Measurements from ENCODE around the gene NCK2. TPM values are rescaled to one million over a fixed set of nuclear protein-coding genes. Genes with fewer than 3 reads are reported as not detected.
A peak's percentile ranks its signal among the peaks of the same experiment; 100 is the strongest.

The NCK2 gene
- total RNA-seq, 1 experiment from 2014 or later: 75.4 TPM

DNA sequence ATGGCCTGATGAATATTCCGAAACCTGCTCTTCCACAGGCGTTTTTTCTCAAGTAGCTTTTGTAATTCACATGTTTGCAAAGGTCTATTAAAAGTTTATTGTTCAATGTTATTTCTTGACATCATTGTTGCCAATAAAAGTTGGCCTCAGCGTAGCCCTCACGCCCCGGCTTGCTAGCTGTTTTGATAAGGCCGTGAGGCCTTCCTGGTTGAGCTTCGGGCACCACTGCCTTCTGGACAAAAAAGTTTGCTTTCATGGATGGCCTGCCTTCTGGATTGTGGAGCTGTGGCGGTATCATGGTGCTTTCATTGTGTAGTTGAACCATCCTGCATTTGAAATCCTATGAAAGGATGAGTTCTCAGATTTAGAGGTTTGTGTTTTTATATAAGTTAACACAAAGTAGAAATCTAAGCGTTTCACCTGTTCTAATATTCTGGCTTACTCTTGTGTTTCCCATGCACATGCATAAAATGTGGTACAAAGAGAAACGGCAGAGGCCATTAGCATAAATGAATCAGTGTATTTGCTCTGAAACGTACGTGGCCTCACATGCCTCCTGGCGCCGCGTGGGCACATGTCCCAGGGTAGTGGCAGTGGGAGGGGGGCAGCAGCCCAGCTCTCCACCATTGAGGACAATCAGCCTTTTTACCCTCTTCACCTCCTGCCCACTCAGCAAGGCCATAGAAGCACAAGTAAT lies 134.5 kb downstream of the NCK2 start (continued):
- TF ChIP-seq, protein P1, sequence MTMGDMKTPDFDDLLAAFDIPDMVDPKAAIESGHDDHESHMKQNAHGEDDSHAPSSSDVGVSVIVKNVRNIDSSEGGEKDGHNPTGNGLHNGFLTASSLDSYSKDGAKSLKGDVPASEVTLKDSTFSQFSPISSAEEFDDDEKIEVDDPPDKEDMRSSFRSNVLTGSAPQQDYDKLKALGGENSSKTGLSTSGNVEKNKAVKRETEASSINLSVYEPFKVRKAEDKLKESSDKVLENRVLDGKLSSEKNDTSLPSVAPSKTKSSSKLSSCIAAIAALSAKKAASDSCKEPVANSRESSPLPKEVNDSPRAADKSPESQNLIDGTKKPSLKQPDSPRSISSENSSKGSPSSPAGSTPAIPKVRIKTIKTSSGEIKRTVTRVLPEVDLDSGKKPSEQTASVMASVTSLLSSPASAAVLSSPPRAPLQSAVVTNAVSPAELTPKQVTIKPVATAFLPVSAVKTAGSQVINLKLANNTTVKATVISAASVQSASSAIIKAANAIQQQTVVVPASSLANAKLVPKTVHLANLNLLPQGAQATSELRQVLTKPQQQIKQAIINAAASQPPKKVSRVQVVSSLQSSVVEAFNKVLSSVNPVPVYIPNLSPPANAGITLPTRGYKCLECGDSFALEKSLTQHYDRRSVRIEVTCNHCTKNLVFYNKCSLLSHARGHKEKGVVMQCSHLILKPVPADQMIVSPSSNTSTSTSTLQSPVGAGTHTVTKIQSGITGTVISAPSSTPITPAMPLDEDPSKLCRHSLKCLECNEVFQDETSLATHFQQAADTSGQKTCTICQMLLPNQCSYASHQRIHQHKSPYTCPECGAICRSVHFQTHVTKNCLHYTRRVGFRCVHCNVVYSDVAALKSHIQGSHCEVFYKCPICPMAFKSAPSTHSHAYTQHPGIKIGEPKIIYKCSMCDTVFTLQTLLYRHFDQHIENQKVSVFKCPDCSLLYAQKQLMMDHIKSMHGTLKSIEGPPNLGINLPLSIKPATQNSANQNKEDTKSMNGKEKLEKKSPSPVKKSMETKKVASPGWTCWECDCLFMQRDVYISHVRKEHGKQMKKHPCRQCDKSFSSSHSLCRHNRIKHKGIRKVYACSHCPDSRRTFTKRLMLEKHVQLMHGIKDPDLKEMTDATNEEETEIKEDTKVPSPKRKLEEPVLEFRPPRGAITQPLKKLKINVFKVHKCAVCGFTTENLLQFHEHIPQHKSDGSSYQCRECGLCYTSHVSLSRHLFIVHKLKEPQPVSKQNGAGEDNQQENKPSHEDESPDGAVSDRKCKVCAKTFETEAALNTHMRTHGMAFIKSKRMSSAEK (CRISPR knock-in tag; IDR thresholded peaks at IDR 0.05; ENCODE audit: borderline replicate concordance): no peak
- TF ChIP-seq JUN (CRISPR knock-in tag; IDR thresholded peaks at IDR 0.05): no peak

DNA sequence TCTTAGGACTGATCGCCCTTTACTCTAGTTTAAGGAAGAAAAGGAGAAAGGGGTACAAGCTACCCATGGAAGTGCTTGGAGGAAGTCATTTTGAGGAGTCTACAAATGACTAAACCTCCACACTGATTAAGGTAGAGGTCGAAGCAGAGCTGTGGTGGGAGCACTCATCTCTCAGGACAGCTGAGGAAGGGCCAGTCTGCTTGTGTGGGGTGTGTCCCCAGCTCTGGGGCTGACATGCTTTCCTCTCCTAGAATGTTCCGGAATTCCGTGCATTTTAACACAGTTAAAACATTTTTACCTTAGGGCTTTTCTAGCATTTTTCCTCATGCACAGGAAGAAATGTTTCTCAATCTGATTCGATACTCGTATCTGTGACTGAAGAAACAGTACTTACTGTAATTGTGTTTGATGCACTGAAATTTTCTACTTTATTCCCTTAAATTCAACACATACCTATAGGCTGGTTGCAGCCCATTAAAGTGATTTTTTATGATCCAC lies 135.1 kb downstream of the NCK2 start:
- H3K27me3 Mint-ChIP-seq (ENCODE audit: low read depth): no peaks in the 10 kb centered on the region
- H3K27ac Mint-ChIP-seq: peak overlapping the region; percentile 55; the same call in 1 of the 2 replicates
- DNase-seq (ENCODE audit: low spot score): no peak
- peaks cover 4% of the 10 kb centered on the region; the same call in 1 of the 2 replicates for H3K36me3 Mint-ChIP-seq
- CTCF ChIA-PET: interaction anchor here (0.6 to 1.2 kb wide), 3 partner anchors 38 to 359 kb away, joined by 3 to 6 read pairs (median 4); no protein-coding TSS in a partner anchor
- peaks cover 31% of the 10 kb centered on the region for H3K4me1 Mint-ChIP-seq
- TF ChIP-seq RELA (CRISPR knock-in tag; IDR thresholded peaks at IDR 0.05; ENCODE audit: borderline replicate concordance): no peak
- TF ChIP-seq ZNF219 (CRISPR knock-in tag; IDR thresholded peaks at IDR 0.05; ENCODE audit: borderline replicate concordance): no peak
- TF ChIP-seq ESRRA (CRISPR knock-in tag; IDR thresholded peaks at IDR 0.05; ENCODE audit: borderline replicate concordance): no peak
- no peak for TF ChIP-seq SMAD3 (CRISPR knock-in tag; IDR thresholded peaks at IDR 0.05; ENCODE audit: borderline replicate concordance)
- TF ChIP-seq CREM (CRISPR knock-in tag; IDR thresholded peaks at IDR 0.05): no peak
- no peak for TF ChIP-seq ZNF263 (CRISPR knock-in tag; IDR thresholded peaks at IDR 0.05; ENCODE audit: low read depth)
- TF ChIP-seq, protein P2, sequence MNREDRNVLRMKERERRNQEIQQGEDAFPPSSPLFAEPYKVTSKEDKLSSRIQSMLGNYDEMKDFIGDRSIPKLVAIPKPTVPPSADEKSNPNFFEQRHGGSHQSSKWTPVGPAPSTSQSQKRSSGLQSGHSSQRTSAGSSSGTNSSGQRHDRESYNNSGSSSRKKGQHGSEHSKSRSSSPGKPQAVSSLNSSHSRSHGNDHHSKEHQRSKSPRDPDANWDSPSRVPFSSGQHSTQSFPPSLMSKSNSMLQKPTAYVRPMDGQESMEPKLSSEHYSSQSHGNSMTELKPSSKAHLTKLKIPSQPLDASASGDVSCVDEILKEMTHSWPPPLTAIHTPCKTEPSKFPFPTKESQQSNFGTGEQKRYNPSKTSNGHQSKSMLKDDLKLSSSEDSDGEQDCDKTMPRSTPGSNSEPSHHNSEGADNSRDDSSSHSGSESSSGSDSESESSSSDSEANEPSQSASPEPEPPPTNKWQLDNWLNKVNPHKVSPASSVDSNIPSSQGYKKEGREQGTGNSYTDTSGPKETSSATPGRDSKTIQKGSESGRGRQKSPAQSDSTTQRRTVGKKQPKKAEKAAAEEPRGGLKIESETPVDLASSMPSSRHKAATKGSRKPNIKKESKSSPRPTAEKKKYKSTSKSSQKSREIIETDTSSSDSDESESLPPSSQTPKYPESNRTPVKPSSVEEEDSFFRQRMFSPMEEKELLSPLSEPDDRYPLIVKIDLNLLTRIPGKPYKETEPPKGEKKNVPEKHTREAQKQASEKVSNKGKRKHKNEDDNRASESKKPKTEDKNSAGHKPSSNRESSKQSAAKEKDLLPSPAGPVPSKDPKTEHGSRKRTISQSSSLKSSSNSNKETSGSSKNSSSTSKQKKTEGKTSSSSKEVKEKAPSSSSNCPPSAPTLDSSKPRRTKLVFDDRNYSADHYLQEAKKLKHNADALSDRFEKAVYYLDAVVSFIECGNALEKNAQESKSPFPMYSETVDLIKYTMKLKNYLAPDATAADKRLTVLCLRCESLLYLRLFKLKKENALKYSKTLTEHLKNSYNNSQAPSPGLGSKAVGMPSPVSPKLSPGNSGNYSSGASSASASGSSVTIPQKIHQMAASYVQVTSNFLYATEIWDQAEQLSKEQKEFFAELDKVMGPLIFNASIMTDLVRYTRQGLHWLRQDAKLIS (CRISPR knock-in tag; IDR thresholded peaks at IDR 0.05; ENCODE audit: borderline replicate concordance): no peak
- no peak for TF ChIP-seq ZNF416 (CRISPR knock-in tag; IDR thresholded peaks at IDR 0.05)
- TF ChIP-seq, protein P3, sequence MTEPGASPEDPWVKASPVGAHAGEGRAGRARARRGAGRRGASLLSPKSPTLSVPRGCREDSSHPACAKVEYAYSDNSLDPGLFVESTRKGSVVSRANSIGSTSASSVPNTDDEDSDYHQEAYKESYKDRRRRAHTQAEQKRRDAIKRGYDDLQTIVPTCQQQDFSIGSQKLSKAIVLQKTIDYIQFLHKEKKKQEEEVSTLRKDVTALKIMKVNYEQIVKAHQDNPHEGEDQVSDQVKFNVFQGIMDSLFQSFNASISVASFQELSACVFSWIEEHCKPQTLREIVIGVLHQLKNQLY (CRISPR knock-in tag; IDR thresholded peaks at IDR 0.05): no peak
- no peak overlapping the region for H3K4me3 Mint-ChIP-seq
- ATAC-seq: no peak
- H3K9me3 Mint-ChIP-seq: no peaks in the 10 kb centered on the region
- POLR2A ChIA-PET: no interaction called here

DNA sequence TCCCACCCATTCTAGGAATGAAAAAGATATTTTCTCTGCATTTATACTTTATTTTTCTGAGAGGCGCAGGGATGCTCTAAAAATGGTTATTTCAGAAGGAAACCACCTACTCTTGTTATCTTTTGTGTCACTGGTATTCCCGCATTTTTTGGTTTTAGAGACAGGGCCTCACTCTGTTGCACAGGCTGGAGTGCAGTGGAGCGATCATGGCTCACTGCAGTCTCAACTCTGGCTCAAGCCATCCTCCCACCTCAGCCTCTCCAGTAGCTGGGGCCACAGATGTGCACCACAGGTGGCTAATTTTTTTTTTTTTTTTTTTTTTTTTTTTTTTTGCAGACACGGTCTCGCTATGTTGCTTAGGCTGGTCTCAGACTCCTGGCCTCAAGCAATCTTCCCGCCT lies 135.9 kb downstream of the NCK2 start:
- Mint-ChIP-seq H3K36me3 (peaks cover 4% of the 10 kb centered on the region; the same call in 1 of the 2 replicates), H3K9me3 (no peaks in the 10 kb centered on the region), H3K27ac (no peak overlapping the region), H3K4me1 (peaks cover 30% of the 10 kb centered on the region), H3K27me3 (ENCODE audit: low read depth) (no peaks in the 10 kb centered on the region), H3K4me3 (no peak overlapping the region)
- ChIA-PET CTCF (interaction anchor here (1.2 kb wide), 1 partner anchor 39 kb away, joined by 3 read pairs; no protein-coding TSS in a partner anchor), POLR2A (no interaction called here)
- no peak; the same call in 1 of the 2 replicates for ATAC-seq
- DNase-seq (ENCODE audit: low spot score): no peak
- TF ChIP-seq KAT7 (CRISPR knock-in tag; IDR thresholded peaks at IDR 0.05; ENCODE audit: borderline replicate concordance) (no peak), CREM (CRISPR knock-in tag; IDR thresholded peaks at IDR 0.05) (no peak), JUN (CRISPR knock-in tag; IDR thresholded peaks at IDR 0.05) (no peak), ZBTB21 (CRISPR knock-in tag; IDR thresholded peaks at IDR 0.05; ENCODE audit: borderline replicate concordance) (no peak), FOXJ3 (CRISPR knock-in tag; IDR thresholded peaks at IDR 0.05; ENCODE audit: borderline replicate concordance) (no peak), CREB1 (CRISPR knock-in tag; IDR thresholded peaks at IDR 0.05) (no peak), RORB (CRISPR knock-in tag; IDR thresholded peaks at IDR 0.05) (no peak)
- TF ChIP-seq, protein P4, sequence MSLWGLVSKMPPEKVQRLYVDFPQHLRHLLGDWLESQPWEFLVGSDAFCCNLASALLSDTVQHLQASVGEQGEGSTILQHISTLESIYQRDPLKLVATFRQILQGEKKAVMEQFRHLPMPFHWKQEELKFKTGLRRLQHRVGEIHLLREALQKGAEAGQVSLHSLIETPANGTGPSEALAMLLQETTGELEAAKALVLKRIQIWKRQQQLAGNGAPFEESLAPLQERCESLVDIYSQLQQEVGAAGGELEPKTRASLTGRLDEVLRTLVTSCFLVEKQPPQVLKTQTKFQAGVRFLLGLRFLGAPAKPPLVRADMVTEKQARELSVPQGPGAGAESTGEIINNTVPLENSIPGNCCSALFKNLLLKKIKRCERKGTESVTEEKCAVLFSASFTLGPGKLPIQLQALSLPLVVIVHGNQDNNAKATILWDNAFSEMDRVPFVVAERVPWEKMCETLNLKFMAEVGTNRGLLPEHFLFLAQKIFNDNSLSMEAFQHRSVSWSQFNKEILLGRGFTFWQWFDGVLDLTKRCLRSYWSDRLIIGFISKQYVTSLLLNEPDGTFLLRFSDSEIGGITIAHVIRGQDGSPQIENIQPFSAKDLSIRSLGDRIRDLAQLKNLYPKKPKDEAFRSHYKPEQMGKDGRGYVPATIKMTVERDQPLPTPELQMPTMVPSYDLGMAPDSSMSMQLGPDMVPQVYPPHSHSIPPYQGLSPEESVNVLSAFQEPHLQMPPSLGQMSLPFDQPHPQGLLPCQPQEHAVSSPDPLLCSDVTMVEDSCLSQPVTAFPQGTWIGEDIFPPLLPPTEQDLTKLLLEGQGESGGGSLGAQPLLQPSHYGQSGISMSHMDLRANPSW (CRISPR knock-in tag; conservative IDR thresholded peaks at IDR 0.05; ENCODE audit: low read depth): no peak
- TF ChIP-seq, protein P5, sequence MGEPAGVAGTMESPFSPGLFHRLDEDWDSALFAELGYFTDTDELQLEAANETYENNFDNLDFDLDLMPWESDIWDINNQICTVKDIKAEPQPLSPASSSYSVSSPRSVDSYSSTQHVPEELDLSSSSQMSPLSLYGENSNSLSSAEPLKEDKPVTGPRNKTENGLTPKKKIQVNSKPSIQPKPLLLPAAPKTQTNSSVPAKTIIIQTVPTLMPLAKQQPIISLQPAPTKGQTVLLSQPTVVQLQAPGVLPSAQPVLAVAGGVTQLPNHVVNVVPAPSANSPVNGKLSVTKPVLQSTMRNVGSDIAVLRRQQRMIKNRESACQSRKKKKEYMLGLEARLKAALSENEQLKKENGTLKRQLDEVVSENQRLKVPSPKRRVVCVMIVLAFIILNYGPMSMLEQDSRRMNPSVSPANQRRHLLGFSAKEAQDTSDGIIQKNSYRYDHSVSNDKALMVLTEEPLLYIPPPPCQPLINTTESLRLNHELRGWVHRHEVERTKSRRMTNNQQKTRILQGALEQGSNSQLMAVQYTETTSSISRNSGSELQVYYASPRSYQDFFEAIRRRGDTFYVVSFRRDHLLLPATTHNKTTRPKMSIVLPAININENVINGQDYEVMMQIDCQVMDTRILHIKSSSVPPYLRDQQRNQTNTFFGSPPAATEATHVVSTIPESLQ (CRISPR knock-in tag; IDR thresholded peaks at IDR 0.05): no peak

All from WTC11 (cell line).